M059J (cell line): ENCODE data around the gene PGS1. TPM values are rescaled to one million over a fixed set of nuclear protein-coding genes. Genes with fewer than 3 reads are reported as not detected.

Experiments used
- DNase-seq: peaks from one replicate; pipeline ENCODE4 v3.0.0-alpha.2; 2012; ENCODE audit warnings: low read depth
- total RNA-seq: library from RNA; depleted of rRNA; stranded (reverse); fragments of >200 nt; shearing (Covaris generic); gene quantifications from 2 replicates; pipeline ENCODE4 v1.2.3, GENCODE V29; 2014

The PGS1 gene
- total RNA-seq, 1 experiment from 2014 or later: 32.3 TPM

GRCh38 chr17:78364436-78365281, 13.8 kb upstream of the PGS1 start:
- DNase-seq: no peak

- peak; percentile 53 for DNase-seq
These were observed 12.8 kb upstream of the PGS1 start for GRCh38 chr17:78365561-78366108.

DNA sequence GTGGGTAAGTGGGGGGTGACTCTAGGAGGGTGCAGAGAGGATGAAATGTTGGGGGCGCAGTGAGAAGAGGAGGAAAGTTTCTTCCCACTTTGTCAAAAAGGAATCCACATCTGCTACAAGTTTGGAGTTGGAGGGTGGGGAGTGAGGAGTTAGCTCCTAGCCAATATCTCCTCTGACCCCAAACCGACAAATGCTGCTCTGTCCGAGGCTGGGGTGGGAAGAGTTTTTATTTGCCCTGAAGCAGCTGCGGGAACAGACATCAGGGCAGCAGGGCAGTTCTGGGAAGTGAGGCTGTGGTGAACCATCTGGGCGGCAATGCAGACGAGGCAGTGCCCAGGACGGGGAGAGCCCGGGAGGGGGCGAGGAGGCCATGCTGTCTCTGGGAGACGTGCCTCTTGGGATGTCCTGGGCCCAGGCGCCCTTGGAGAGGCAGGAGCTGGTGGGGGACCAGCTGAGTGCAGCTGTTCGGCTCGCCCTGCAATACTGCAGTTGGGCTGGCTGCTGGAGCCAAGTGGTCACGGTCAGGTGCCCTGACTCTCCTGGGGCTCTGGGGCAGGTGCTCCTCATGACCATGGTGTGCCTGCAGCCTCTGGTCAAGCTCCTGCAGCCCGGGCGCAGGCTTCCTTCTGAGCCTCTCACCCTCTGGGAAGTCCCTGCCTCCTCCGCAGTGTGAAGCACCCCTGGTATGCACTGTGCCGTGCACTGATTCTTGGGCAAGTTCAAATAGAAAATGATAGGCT, 12.2 kb upstream of the PGS1 start:
- DNase-seq: no peak

DNA sequence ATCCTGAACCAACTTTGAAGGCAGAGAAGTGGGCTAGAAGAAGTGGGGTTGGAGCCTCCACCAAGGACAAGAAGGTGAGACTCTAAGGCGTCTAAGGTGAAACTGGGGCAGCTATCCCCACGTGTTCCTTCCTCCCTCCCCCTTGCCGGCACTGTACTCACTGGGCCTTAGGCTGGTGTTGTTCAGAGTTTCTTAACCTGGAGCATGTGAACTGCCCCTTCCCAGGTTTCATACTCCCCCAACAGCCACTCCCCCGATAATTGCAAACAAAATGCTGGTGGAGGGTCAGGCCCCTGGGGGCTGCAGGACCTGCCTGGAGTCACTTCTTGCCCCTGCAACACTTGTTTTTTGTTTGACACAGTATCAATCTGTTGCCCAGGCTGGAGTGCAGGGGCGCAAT, 11.3 kb upstream of the PGS1 start:
- no peak for DNase-seq

GRCh38 chr17:78368348-78368747, 10.1 kb upstream of the PGS1 start:
- DNase-seq: no peak

GRCh38 chr17:78368854-78369495, 9.5 kb upstream of the PGS1 start:
- DNase-seq: no peak

- peak; percentile 34 for DNase-seq
These were observed 8.6 kb upstream of the PGS1 start for GRCh38 chr17:78369791-78370381.

DNA sequence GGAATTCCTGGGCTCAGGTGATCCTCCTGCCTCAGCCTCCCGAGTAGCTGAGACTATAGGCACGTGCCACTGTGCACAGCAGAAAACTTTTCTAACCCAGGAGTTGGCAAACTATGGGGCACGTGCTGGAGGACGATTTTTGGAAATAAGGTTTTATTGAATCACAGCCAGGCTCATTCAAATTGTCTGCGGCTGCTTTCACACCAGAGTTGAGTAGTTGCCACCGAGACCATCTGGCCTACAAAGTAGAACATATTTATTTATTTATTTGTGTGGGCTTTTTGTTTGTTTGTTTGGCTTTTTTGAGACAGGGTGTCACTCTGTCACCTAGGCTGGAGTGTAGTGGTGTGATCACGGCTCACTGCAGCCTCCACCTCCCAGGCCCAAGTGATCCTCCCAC, 7.4 kb upstream of the PGS1 start:
- DNase-seq: no peak

GRCh38 chr17:78372841-78373240, 5.6 kb upstream of the PGS1 start:
- no peak for DNase-seq

GRCh38 chr17:78374189-78374588, 4.3 kb upstream of the PGS1 start:
- DNase-seq: no peak

DNA sequence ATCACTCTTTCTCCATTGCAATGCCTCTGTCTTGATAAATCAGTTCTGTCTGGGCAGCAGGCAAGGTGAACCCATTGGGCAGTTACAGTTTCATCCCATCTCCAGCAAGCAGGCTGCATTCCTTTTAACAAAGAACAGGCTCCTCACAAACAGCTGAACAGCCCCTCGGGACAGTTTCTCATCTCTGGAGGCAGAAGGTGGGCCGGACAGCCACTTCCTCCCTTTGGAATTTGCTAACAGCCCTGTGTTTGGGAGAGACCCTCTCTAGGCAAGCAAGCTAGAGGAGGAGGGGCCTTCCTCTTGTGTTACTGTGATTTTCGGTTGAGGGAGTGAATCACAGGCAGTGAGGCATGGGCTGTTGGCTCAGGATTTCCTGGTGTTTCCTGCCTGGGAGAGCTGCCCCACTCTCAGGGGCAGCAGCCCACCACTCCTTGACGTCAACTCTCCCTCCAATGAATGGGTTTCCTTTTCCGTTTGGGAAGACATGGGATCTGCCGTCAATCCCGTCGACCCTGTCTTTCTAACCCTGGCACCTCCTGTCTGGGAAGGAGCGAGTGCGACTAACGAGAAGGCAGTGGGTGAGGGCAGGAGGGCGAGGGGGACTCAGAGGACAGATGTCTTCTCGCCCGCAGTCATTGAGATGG, 3.7 kb upstream of the PGS1 start:
- peak; percentile 74 for DNase-seq

GRCh38 chr17:78375401-78376151, 2.9 kb upstream of the PGS1 start:
- peak; percentile 89 for DNase-seq

- no peak for DNase-seq
These were observed 2.3 kb upstream of the PGS1 start for GRCh38 chr17:78376161-78376560.

DNA sequence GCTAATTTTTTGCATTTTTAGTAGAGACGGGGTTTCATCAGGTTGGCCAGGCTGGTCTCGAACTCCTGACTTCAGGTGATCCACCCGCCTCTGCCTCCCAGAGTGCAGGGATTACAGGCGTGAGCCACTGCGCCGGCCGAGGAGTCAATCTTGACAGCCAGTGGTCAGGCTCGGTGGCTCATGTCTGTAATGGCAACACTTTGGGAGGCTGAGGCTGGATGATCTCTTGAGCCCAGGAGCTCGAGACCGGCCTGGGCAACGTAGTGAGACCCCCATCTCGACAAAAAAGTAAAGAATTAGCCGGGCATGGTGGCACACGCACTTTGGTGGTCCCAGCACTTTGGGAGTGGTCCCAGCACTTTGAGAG, 608 bp upstream of the PGS1 start:
- DNase-seq: no peak

- peak; percentile 79 for DNase-seq
These were observed 662 bp downstream of the PGS1 start for GRCh38 chr17:78379131-78379491.

DNA sequence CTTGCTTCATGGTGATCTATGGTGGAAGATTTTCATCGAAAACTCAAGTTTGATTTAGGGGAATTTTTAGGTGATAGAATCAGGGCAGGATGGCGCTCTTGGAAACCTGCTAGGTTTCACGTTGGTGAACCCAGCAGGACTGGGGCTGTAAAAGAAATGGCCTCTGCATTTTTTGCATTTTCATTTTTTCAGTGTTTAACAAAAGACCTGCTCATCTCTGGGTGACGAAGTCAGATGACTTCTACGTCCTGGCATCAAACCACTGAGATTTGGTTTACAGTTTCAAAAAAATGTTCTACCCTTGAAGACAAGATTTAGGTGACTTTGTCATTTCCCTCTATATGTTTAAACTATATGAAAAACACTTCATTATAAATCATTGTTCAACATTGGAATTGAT, 1.9 kb downstream of the PGS1 start:
- no peak for DNase-seq

DNA sequence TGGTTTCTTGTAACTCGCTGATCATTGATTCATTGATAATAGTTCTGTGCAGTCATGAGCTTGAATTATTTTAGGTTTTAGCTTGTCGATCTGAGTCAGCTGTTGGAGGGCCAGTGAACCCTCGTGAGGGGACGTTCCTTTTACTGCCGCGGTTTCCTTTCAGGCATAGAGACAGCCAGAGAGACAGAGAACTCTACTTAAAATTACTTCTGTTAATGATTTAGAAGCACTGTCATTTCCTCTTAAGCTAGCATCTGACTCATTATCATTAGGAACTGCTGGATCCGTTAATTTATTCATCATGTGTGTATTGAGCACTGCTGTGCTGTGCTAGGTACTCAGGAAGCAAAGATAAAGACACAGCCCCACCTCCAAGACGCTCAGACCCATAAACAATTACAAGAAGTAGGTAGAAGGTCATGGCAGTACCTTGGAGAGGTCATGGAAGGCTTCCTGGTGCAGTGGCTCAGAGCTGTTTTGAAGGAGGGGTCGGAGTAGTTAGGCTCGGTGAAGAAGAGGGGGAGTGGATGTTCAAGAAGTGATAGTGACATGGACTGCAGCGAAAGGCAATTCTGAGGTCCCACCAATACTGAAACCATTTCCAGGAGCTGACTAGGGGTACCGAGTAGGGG, 3.3 kb downstream of the PGS1 start:
- peak; percentile 53 for DNase-seq

GRCh38 chr17:78383725-78384471, 5.4 kb downstream of the PGS1 start:
- peak; percentile 94 for DNase-seq

DNA sequence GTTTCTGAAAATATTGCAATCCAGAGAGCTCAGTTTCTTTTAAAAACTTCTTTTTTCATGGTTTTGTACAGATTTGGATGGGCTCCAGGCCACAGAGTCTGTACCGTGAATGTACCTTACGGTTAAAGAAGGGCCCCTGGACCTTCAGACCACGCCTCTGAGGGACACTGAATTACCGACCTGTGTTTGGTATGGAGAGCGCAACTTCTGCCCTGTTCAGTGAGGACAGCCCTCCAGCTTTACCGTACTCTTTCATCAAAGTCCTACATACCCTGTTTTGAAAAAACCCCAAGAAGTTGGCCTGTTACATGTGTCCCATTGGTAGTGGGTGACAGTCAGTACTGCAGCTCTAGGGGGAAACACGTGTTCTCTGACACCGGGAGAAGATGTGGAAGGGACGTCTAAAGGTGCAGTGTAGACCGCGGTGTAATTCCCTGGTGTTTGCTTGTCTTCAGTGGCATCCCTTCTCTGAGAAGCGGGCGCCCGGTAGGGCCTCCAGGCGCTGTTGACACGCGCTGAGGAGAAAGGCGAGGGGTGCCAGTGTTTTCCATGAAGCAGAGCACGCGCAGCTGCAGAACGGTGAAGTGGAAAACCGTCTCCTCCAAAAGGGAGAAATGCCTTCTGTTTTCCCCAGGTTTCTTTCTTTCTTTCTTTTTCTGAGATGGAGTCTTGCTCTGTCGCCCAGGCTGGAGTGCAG, 6.2 kb downstream of the PGS1 start:
- no peak for DNase-seq
